HG03520 (cell line): Measurements from ENCODE around the gene GTF3C1.
"Not testable (repeated sequence)": the region's sequence is repeated elsewhere in the genome, so short reads cannot be mapped to it uniquely, and the experiment has no call there.

Experiments
- ATAC-seq: cut with Tn5 transposase; IDR thresholded peaks from one replicate; pipeline ENCODE4 v1.9.1; 2021; ENCODE audit warnings: mild to moderate bottlenecking, moderate library complexity; ENCODE audit not compliant: unreplicated experiment

GTF3C1 gene

GRCh38 chr16:27448532-27449433, 100.9 kb downstream of the GTF3C1 start:
- no peak for ATAC-seq

- no peak for ATAC-seq
Measured at GRCh38 chr16:27447301-27447700, 102.4 kb downstream of the GTF3C1 start.

GRCh38 chr16:27446721-27447120, 103.0 kb downstream of the GTF3C1 start:
- no peak for ATAC-seq

- no peak for ATAC-seq
Measured at GRCh38 chr16:27445502-27446175, 104.1 kb downstream of the GTF3C1 start.

- no peak for ATAC-seq
Measured at GRCh38 chr16:27444470-27444869, 105.2 kb downstream of the GTF3C1 start.

- ATAC-seq: no peak
Measured at GRCh38 chr16:27444015-27444414, 105.7 kb downstream of the GTF3C1 start.

- no peak for ATAC-seq
Measured at GRCh38 chr16:27441998-27442397, 107.7 kb downstream of the GTF3C1 start.

GRCh38 chr16:27441276-27441675, 108.4 kb downstream of the GTF3C1 start:
- ATAC-seq: no peak

- ATAC-seq: no peak
Measured at GRCh38 chr16:27439271-27440018, 110.3 kb downstream of the GTF3C1 start.

- ATAC-seq: no peak
Measured at GRCh38 chr16:27437946-27438345, 111.8 kb downstream of the GTF3C1 start.

GRCh38 chr16:27436921-27437650, 112.6 kb downstream of the GTF3C1 start:
- ATAC-seq: no peak

GRCh38 chr16:27436065-27436464, 113.6 kb downstream of the GTF3C1 start:
- no peak for ATAC-seq

- ATAC-seq: not testable (repeated sequence)
Measured at GRCh38 chr16:27435146-27435545, 114.6 kb downstream of the GTF3C1 start.

GRCh38 chr16:27434141-27435051, 115.3 kb downstream of the GTF3C1 start:
- no peak for ATAC-seq

- no peak for ATAC-seq
Measured at GRCh38 chr16:27433636-27434035, 116.1 kb downstream of the GTF3C1 start.

- not testable (repeated sequence) for ATAC-seq
Measured at GRCh38 chr16:27433191-27433590, 116.5 kb downstream of the GTF3C1 start.

GRCh38 chr16:27432558-27432957, 117.2 kb downstream of the GTF3C1 start:
- ATAC-seq: no peak

- ATAC-seq: no peak
Measured at GRCh38 chr16:27431773-27432532, 117.8 kb downstream of the GTF3C1 start.

- ATAC-seq: no peak
Measured at GRCh38 chr16:27430923-27431484, 118.7 kb downstream of the GTF3C1 start.
